IMR-90 (cell line): ENCODE data around the gene DDHD1. TPM values are rescaled to one million over a fixed set of nuclear protein-coding genes. Genes with fewer than 3 reads are reported as not detected.
A peak's percentile ranks its signal among the peaks of the same experiment; 100 is the strongest.

Experiments
- ATAC-seq: fragments of 200-7000 bp; cut with Tn5 transposase; 2 replicates; pipeline ENCODE4 v1.9.1; 2020; ENCODE audit warnings: low read depth, mild to moderate bottlenecking, moderate library complexity
- BruUV-seq: library from RNA; stranded (reverse); fragments of 400-500 nt; replicated peaks from 2 replicates; lab custom pipeline; 2021; lab: Mats Ljungman, UMichigan
- CTCF ChIA-PET: fragments of 300-600 bp; formaldehyde crosslinking; extraction: SDS; loops from one replicate; lab custom pipeline; 2021; ENCODE audit warnings: antibody characterized with exemption; lab: Yijun Ruan, JAX
- POLR2A ChIA-PET: fragments of 300-600 bp; sonication (Branson Sonifier 250); formaldehyde crosslinking; loops from one replicate; lab custom pipeline; 2022; ENCODE audit warnings: antibody characterized with exemption; ENCODE audit not compliant: unreplicated experiment; lab: Charles Lee
- DNase-seq: peaks from one replicate; pipeline ENCODE4 v3.0.0; 2013
- H2AFZ ChIP-seq: replicated peaks from 2 replicates; pipeline ENCODE3; 2013; ENCODE audit warnings: low read length, mild to moderate bottlenecking; ENCODE audit not compliant: poor library complexity
- H2AK5ac ChIP-seq: 2 replicates; pipeline ENCODE4 v1.6.1; 2013; ENCODE audit warnings: low read depth, low read length, inconsistent platforms
- H2AK9ac ChIP-seq: replicated peaks from 2 replicates; pipeline ENCODE3; 2013; ENCODE audit warnings: mild to moderate bottlenecking, low read depth, low read length, moderate library complexity; ENCODE audit not compliant: poor library complexity
- H2BK120ac ChIP-seq: 2 replicates; pipeline ENCODE4 v1.6.1; 2013; ENCODE audit warnings: low read depth, low read length, inconsistent platforms
- H2BK15ac ChIP-seq: 3 replicates; pipeline ENCODE4 v1.6.1; 2013; ENCODE audit warnings: low read depth, low read length, inconsistent platforms
- H2BK20ac ChIP-seq: 2 replicates; pipeline ENCODE4 v1.6.1; 2013; ENCODE audit warnings: low read depth, mild to moderate bottlenecking, inconsistent platforms, low read length, moderate library complexity
- H2BK5ac ChIP-seq: 2 replicates; pipeline ENCODE4 v1.6.1; 2013; ENCODE audit warnings: mild to moderate bottlenecking, low read depth, low read length, inconsistent platforms; ENCODE audit not compliant: poor library complexity, severe bottlenecking
- H3K14ac ChIP-seq: replicated peaks from 2 replicates; pipeline ENCODE4 v1.6.1; 2013; ENCODE audit warnings: low read depth, low read length, inconsistent platforms
- H3K18ac ChIP-seq: 2 replicates; pipeline ENCODE4 v1.6.1; 2013; ENCODE audit warnings: low read depth, low read length, control low read depth
- H3K23ac ChIP-seq: 2 replicates; pipeline ENCODE4 v1.6.1; 2013; ENCODE audit warnings: low read depth, low read length, inconsistent platforms
- H3K27ac ChIP-seq: 2 replicates; pipeline ENCODE4 v1.5.1; 2013; ENCODE audit warnings: mild to moderate bottlenecking, control low read depth, low read length; ENCODE audit not compliant: insufficient read depth
- H3K27me3 ChIP-seq: 2 replicates; pipeline ENCODE4 v1.6.1; 2013; ENCODE audit warnings: low read length; ENCODE audit not compliant: control insufficient read depth, insufficient read depth
- H3K36me3 ChIP-seq: 2 replicates; pipeline ENCODE4 v1.6.1; 2013; ENCODE audit warnings: low read length, mixed read lengths; ENCODE audit not compliant: control insufficient read depth, insufficient read depth
- H3K4ac ChIP-seq: 2 replicates; pipeline ENCODE4 v1.6.1; 2013; ENCODE audit warnings: low read depth, low read length, inconsistent platforms
- H3K4me1 ChIP-seq: 2 replicates; pipeline ENCODE4 v1.6.1; 2013; ENCODE audit warnings: low read length, mixed read lengths; ENCODE audit not compliant: control insufficient read depth, insufficient read depth
- H3K4me2 ChIP-seq: 2 replicates; pipeline ENCODE4 v1.6.1; 2013; ENCODE audit warnings: low read depth, mild to moderate bottlenecking, control low read depth, low read length, moderate library complexity
- H3K4me3 ChIP-seq: 2 replicates; pipeline ENCODE4 v1.5.1; 2013; ENCODE audit warnings: low read depth, mild to moderate bottlenecking, control low read depth, low read length, moderate library complexity; ENCODE audit not compliant: insufficient read depth
- H3K56ac ChIP-seq: 2 replicates; pipeline ENCODE4 v1.6.1; 2013; ENCODE audit warnings: low read length, inconsistent platforms; ENCODE audit not compliant: insufficient read depth; ENCODE audit errors: extremely low read depth
- H3K79me1 ChIP-seq, 2 experiments: 2 replicates each; pipeline ENCODE4 v1.6.1; 2013; ENCODE audit warnings: low read length in 2 of 2, inconsistent platforms in 1 of 2, low read depth in 1 of 2
- H3K9ac ChIP-seq: 2 replicates; pipeline ENCODE4 v1.6.1; 2013; ENCODE audit warnings: low read depth, low read length, control low read depth
- H3K9me1 ChIP-seq: 2 replicates; pipeline ENCODE4 v1.6.1; 2013; ENCODE audit warnings: low read length, inconsistent platforms; ENCODE audit not compliant: insufficient read depth
- H3K9me3 ChIP-seq: 2 replicates; pipeline ENCODE4 v1.6.1; 2013; ENCODE audit warnings: low read length; ENCODE audit not compliant: control insufficient read depth, insufficient read depth
- H4K20me1 ChIP-seq: 2 replicates; pipeline ENCODE4 v1.6.1; 2013; ENCODE audit warnings: low read length, inconsistent platforms; ENCODE audit not compliant: insufficient read depth
- H4K5ac ChIP-seq: 2 replicates; pipeline ENCODE4 v1.6.1; 2013; ENCODE audit warnings: mild to moderate bottlenecking, low read depth, low read length, control low read depth
- H4K8ac ChIP-seq, 2 experiments: 2 replicates each; pipeline ENCODE4 v1.6.1; 2013; ENCODE audit warnings: low read depth in 2 of 2, low read length in 2 of 2, control low read depth in 1 of 2, inconsistent platforms in 1 of 2
- H4K91ac ChIP-seq: 2 replicates; pipeline ENCODE4 v1.6.1; 2013; ENCODE audit warnings: low read depth, low read length, inconsistent platforms; ENCODE audit not compliant: insufficient read depth
- BHLHE40 ChIP-seq: fragments of 150-350 bp; IDR thresholded peaks from 2 replicates; pipeline ENCODE4 v1.6.1; 2016; ENCODE audit warnings: mild to moderate bottlenecking, low read depth, low read length
- MXI1 ChIP-seq: IDR thresholded peaks from 2 replicates; pipeline ENCODE4 v1.6.1; 2012; ENCODE audit warnings: low read depth, mild to moderate bottlenecking, low read length, moderate library complexity, borderline replicate concordance
- NFE2L2 ChIP-seq: fragments of 150-350 bp; IDR thresholded peaks from 2 replicates; pipeline ENCODE4 v1.6.1; 2016; ENCODE audit warnings: low read depth, mild to moderate bottlenecking, low read length
- POLR2A ChIP-seq: IDR thresholded peaks from 2 replicates; pipeline ENCODE4 v1.6.1; 2012; ENCODE audit warnings: mild to moderate bottlenecking, low read depth, low read length
- RAD21 ChIP-seq: IDR thresholded peaks from 2 replicates; pipeline ENCODE4 v1.6.1; 2012; ENCODE audit warnings: low read length, improper control_type of control experiment
- RCOR1 ChIP-seq: IDR thresholded peaks from 2 replicates; pipeline ENCODE4 v1.6.1; 2012; ENCODE audit warnings: mild to moderate bottlenecking, low read length, improper control_type of control experiment; ENCODE audit not compliant: insufficient replicate concordance
- RFX5 ChIP-seq: IDR thresholded peaks from 2 replicates; pipeline ENCODE4 v1.8.0; 2012; ENCODE audit warnings: low read depth, mild to moderate bottlenecking, low read length, moderate library complexity
- WGBS, 2 experiments: methylation state at CpG; one replicate each; pipeline versions ENCODE4 v1.1.5 to v1.1.7; 2013; ENCODE audit warnings: missing lambda C conversion rate in 2 of 2; ENCODE audit not compliant: insufficient read length in 1 of 2; ENCODE audit errors: extremely low coverage in 2 of 2; 5-methylcytosine and 5-hydroxymethylcytosine counted together
- dilution Hi-C: fragments of 300-500 bp; cut with HindIII; formaldehyde crosslinking; loops from one replicate; pipeline ENCODE4 v1.14.3; 2018; ENCODE audit warnings: low sequenced_read_pairs; ENCODE audit not compliant: unreplicated experiment
- in situ Hi-C: fragments of 300-500 bp; cut with MboI; formaldehyde crosslinking; loops from 3 replicates; pipeline ENCODE4 v1.14.3; 2019; ENCODE audit warnings: low sequenced_read_pairs, inconsistent platforms, mixed read lengths
- intact Hi-C: fragments of 100-400 bp; cut with micrococcal nuclease; formaldehyde crosslinking; loops from 2 replicates; pipeline ENCODE4 v1.10.0; 2022
- polyA plus RNA-seq, 3 experiments: library from polyadenylated mRNA; depleted of rRNA; stranded (reverse); fragments of >200 nt; gene quantifications; 2 replicates each; pipeline ENCODE4 v1.2.3, GENCODE V29; 2012; ENCODE audit warnings: low replicate concordance in 1 of 3
- total RNA-seq: library from RNA; depleted of rRNA; stranded (reverse); fragments of >200 nt; gene quantifications from 2 replicates; pipeline ENCODE4 v1.2.3, GENCODE V29; 2012
- TF ChIP-seq, protein P1 (sequence below): fragments of 150-350 bp; IDR thresholded peaks from 2 replicates; pipeline ENCODE4 v1.6.1; 2016; ENCODE audit warnings: low read depth, mild to moderate bottlenecking, low read length, moderate library complexity, borderline replicate concordance

Gene DDHD1
- total and polyA plus RNA-seq, 2 of the 4 experiments (the other 2 are of a cell fraction), result 4.5 to 9.0 TPM

- H2BK20ac ChIP-seq, result no peak overlapping the region; the same call in 1 of the 2 replicates
- H4K8ac ChIP-seq, result no peak overlapping the region
- peaks cover 6% of the 10 kb centered on the region for H3K4me1 ChIP-seq
- no peak overlapping the region for H3K56ac ChIP-seq
- DNase-seq (no peak), ATAC-seq (no peak)
- no peak overlapping the region for H2BK120ac ChIP-seq
- peak overlapping the region; percentile 20 for H3K4ac ChIP-seq
- no peak overlapping the region for H2AFZ ChIP-seq
- H2AK5ac ChIP-seq, result no peak overlapping the region
- BruUV-seq, result no TSS peak
- H2AK9ac ChIP-seq, result peak overlapping the region; percentile 9
- POLR2A ChIA-PET, result no interaction called here
- H3K23ac ChIP-seq, result no peak overlapping the region
- dilution Hi-C loops, result no loop called here
- no peak overlapping the region for H3K18ac ChIP-seq
- H3K36me3 ChIP-seq, result no peaks in the 10 kb centered on the region
- no peak overlapping the region for H2BK5ac ChIP-seq
- H3K9me1 ChIP-seq, result peaks cover 6% of the 10 kb centered on the region
- no peak overlapping the region for H3K27ac ChIP-seq
- no peak overlapping the region for H4K91ac ChIP-seq
- H3K4me2 ChIP-seq, result no peak overlapping the region
- no peak overlapping the region for H3K14ac ChIP-seq
- TF ChIP-seq, protein P1, sequence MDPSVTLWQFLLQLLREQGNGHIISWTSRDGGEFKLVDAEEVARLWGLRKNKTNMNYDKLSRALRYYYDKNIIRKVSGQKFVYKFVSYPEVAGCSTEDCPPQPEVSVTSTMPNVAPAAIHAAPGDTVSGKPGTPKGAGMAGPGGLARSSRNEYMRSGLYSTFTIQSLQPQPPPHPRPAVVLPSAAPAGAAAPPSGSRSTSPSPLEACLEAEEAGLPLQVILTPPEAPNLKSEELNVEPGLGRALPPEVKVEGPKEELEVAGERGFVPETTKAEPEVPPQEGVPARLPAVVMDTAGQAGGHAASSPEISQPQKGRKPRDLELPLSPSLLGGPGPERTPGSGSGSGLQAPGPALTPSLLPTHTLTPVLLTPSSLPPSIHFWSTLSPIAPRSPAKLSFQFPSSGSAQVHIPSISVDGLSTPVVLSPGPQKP, result no peak
- TF ChIP-seq BHLHE40 (no peak), RFX5 (no peak), POLR2A (no peak), NFE2L2 (no peak), RCOR1 (no peak), RAD21 (no peak), MXI1 (no peak)
- intact Hi-C loops, result loop anchor here (5.0 kb wide), 1 partner anchor 46 kb away; no protein-coding TSS in a partner anchor
- in situ Hi-C loops, result no loop called here
- H3K9ac ChIP-seq, result no peak overlapping the region
- no peaks in the 10 kb centered on the region; the same call in 1 of the 2 replicates for H4K20me1 ChIP-seq
- no peak overlapping the region for H4K5ac ChIP-seq
- 0 out of 3 replicates have a peak overlapping the region, but pooled peaks have one; percentile 2 for H2BK15ac ChIP-seq
- H3K4me3 ChIP-seq, result no peak overlapping the region
- H3K9me3 ChIP-seq, result no peaks in the 10 kb centered on the region
- H3K79me1 ChIP-seq, result no peaks in the 10 kb centered on the region
- 100% methylated on average over 1 of the region's 2 CpGs; no CpG with 5 or more reads in 1 of the 2 experiments for WGBS, 2 experiments
- CTCF ChIA-PET, result interaction anchor here (1.6 kb wide), 1 partner anchor 20 kb away, joined by 4 read pairs; no protein-coding TSS in a partner anchor
- no peaks in the 10 kb centered on the region for H3K27me3 ChIP-seq
Observed at GRCh38 chr14:52996493-52996892, 156.6 kb downstream of the DDHD1 start.
